T-helper 2 cell treated with Interferon-gamma antibody and Interleukin-4, amounts not matched to agents 100 ng/mL and 5 ng/mL, for 36 hours (primary cell): ENCODE results near the gene MOV10L1. TPM values are rescaled to one million over a fixed set of nuclear protein-coding genes. Genes with fewer than 3 reads are reported as not detected.

Source experiments
- intact Hi-C: fragments of 100-400 bp; cut with micrococcal nuclease; formaldehyde crosslinking; loops from one replicate; pipeline ENCODE4 v1.15.1; 2023
- total RNA-seq: library from RNA; stranded (reverse); gene quantifications from 2 replicates; pipeline ENCODE4 v1.2.3, GENCODE V29; 2022

MOV10L1 gene
- not detected in 2 replicates for total RNA-seq

DNA sequence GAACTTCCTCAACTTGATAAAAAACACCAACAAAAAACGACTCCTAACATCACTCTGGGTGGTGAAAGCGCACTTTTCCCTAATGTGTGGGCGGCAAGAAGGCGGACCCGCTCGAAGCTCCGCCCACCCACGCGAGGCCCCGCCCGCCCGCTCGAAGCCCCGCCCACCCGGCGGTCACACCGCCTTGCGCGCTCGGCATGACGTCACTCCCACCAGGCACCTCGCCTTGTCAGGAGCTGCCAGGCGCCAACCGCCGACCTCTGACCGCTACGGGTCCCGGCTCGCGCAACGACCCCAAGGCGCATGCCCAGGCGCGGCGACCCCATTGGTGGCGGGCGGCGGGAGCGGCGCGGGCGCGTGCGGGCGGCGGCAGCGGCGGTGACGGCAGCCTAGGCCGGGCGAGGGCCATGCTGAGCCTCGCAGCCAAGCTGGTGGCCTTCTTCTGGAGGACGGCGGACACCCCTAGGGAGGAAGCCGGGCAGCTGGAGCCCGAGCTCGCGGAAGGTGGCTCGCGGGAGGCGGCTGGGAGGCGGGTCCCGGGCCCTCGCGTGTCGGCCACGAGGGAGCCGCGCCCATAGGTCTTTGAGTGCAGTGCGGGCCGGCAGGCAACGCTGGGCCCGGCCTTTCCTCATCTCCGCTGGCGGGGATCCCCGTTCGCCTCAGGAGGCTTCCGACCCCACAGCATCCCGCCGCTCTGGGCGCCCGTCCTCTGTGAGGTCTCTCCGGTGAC, at the start of gene MOV10L1:
Gene MOV10L1, plus strand, starts transcription at position 325 of the 730 bp plus-strand sequence. Its CDS starts 83 bp downstream, at position 408.
- intact Hi-C loops: no loop called here

DNA sequence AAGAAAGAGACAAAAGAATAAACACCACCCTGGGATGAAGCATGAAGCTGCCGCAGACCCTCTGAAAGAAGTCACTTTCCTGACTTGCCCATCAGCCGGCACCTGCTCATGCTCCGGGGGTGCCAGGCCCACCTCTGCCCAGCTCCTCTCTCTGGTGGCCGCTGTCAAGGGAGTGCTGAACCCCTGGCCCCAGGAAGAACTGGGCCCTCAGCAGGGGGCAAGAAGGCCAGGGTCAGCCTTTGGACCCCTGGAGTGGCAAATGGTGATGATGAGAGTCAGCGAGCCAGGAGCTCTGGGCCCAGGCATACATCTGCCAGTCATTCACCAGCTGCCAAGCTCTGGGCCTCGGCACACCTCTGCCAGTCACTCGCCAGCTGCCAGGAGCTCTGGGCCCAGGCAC, 49.1 kb upstream of the MOV10L1 start:
- intact Hi-C loops: no loop called here

DNA sequence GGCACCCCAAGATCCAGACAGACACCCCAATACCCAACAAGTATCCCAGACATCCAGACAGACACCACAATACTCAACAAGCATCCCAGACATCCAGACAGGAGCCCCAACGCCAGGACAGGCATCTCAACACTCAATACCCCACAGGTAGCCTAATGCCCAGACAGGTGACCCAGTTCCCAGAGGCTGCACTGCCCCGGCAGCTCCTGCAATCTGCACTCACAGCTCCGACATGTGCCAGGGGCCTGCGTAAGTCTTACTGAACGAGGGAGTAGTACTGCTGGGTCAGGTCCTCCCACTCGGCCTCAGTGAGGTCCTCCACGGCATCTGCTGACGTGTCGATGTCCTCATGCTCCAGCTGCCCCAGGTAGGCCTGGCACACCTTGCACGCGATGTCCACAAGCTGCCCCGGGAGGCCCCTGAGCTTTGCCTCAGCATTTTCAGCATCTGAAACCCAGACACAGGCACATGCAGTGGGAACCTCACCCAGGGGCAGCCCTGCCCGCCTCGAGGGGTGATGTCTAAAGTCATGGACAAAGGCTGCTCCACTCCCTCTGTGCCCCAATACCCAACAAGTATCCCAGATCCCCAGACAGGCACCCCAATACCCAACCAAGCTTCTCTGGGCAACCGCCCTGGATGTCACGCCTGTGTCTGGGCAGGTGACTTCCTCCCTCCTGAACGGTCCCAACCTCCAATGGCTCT, 48.3 kb upstream of the MOV10L1 start:
- intact Hi-C loops: no loop called here

DNA sequence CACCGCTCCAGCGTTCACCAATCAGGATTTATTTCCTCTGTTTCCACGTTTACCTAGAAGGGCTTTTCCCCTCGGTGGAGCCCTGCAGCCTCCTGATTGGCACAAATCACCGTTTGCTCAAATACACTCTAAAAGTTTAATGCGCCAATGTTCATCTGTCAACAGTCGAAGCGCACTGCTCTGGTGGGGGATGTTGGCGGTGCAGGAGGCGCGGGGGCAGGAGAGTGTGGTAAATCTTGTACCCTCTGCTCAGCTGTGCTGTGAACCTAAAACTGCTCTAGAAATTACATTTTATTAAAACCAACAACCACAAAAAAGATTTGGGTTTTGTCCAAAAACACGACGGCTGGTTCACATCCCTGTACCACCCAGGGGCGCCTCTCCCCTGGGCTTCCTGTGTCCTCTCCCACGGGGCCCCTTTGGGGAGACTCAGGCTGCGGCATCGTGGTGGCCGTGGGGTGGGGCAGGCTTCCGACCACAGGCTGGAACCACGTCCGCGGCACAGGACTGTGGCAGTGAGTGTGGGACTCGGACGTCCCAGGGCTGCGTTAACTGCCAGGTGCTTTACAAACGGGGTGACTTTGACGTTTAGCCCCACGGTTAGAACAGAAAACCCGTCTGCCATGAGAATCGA, 45.2 kb upstream of the MOV10L1 start:
- intact Hi-C loops: no loop called here

DNA sequence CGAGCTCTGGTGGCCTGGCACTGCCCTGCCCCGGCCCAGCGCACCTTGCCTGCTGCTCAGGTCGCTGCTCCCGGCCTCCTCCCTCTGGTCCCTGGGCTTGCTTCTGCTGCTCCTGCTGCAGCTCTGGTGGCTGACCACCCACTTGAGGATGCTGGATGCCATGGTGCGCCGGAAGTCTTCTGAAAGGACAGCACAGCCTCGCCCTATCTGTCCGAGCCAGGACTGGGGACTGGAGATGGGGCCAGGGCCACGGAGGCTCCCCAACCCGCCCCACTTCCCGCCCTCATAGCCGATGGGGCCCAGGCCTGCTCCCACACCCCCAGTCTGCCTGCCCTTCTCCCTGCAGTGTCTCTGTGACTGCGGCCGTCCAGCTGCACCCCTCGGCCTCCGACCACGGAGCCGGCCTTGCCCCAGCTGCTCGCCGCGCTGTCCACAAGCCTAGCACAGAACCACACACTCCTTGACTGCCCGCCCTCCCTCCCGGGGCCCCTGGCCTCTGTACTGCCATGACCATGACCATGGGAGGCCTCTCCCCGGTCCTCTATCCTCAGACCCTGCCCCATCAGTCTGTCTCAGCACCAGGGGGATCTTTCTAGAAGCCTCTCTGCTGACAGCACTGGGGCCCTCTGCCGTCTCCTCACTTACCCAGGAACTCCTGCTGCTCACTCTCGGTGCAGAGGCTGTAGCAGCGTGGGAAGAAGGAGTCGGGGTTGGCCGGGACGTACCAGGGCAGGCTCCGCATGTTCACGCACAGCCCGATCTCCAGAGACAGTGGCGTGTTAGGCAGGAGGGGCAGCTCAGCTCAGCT, 44.4 kb upstream of the MOV10L1 start:
- intact Hi-C loops: no loop called here

DNA sequence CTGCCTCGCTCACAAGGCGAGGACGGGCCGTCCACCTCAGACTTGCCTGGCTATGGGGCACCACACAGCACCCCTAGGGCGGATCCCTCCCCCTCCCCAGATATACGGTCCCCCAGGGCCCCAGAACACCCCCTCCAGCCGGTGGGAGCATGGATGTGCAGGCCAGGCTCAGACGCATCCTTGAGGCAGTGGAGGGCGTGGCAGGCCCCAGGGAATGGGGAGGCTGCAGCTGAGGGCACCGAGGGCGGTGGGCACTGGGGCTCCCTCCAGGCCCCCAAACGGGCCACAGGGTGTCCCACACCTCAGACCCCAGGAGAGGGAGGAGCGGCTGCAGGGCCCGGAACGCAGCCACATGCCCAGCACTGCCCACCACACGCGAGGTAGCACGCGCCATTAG, 43.8 kb upstream of the MOV10L1 start:
- intact Hi-C loops: no loop called here

DNA sequence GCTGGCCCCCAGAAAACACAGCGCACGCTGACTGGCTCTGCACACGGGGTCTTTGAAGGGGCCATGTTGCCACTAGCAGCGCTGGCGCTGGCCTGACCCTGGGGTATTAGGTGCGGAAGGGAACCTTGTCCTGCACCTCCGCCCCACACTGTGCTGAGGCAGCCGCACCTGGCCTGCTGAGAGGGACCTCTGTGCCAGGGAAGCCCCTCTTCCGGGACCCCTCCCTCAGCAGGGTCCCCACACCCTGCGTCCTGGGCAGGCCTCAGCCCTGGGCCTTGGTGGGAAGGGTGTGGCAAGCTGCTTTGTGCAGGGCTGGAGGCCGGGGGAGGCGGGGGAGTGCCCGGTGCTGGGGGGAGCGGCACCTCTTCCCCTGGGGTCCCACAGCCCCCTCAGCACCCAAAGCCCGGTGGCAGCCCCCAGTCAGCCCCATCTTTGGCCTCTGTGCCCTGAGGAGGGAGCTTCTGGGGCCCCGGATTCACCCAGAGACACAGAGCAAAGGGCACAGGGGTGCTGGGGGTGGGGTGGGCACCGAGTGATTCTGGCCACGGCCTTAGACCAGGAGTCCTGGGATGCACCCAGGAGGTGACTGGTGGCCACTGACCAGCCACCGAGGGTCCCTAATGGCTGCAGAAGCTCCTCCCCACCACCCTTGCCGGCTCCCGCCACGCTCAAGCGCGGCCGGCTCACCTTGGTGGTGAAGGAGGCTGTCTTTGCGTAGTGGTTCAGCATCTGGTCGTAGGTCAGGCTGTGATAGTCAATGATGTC, 43.1 kb upstream of the MOV10L1 start:
- intact Hi-C loops: no loop called here

DNA sequence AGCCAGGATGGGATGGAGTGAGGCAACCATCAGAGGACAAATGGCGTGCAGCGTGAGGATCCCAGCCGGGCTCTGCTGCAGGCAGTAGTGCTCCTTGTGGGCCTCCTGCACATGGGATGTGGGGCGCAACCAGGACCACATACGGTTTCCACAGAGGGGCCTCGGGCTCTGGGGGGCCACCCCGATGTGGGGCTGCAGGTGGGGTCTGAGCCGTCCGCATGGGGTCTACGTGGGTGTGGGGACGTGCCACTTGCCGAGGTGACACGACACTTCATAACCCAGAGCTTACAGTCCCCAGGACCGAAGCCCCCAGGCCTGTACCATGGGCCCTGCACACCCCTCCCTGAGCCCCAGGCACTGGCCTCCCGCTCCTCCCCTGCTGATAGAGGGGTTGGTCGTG, 42.5 kb upstream of the MOV10L1 start:
- intact Hi-C loops: no loop called here

DNA sequence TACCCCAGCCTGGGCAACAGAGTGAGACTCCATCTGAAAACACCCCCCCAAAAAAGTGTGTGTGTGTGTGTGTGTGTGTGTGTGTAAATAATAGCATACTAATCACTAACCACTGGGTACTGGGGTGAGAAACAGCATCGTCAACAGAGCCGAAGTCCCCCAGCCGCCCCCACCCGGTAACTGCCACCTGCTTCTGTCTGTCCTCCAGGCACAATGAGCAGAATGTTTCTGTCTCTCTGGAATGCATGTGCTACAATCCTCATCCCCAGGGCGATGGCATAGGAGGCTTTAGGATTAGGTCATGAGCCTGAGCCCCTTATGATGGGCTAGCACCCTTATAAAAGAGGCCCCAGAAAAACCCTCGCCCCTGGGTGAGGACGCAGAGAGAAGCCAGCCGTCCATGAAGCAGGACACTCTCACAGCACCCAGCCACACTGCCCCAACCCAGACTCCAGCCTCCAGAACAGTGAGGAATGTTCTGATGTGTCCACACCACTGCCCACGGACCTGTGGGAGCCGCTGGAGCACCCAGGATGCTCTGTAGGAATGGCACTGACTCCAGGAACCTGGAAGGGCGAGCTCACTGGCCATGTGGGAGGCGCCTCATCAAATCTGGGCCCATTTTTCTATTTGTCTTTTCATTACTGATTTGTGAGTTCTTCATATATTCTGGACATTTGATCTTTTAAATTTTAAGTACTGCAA, 41.6 kb upstream of the MOV10L1 start:
- intact Hi-C loops: no loop called here

DNA sequence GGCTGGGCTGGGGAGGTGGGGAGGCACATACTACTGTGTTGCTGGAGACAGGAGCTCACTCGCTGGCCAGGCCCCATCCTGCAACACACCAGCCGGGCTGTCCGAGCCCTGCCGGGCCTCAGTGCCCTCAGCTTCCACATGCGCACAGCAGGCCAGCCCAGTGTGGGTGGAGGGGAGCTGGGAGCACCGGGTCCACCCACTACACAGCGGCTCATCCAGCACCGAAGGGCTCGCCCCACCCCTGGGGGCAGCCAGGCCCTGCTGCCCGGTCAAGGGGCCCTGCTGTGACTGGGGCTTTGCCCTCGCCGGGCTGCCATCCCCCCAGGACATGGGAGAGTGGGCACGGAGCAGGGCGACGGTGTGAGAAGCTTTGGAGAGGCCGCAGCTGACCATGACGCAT, 41.0 kb upstream of the MOV10L1 start:
- intact Hi-C loops: no loop called here

DNA sequence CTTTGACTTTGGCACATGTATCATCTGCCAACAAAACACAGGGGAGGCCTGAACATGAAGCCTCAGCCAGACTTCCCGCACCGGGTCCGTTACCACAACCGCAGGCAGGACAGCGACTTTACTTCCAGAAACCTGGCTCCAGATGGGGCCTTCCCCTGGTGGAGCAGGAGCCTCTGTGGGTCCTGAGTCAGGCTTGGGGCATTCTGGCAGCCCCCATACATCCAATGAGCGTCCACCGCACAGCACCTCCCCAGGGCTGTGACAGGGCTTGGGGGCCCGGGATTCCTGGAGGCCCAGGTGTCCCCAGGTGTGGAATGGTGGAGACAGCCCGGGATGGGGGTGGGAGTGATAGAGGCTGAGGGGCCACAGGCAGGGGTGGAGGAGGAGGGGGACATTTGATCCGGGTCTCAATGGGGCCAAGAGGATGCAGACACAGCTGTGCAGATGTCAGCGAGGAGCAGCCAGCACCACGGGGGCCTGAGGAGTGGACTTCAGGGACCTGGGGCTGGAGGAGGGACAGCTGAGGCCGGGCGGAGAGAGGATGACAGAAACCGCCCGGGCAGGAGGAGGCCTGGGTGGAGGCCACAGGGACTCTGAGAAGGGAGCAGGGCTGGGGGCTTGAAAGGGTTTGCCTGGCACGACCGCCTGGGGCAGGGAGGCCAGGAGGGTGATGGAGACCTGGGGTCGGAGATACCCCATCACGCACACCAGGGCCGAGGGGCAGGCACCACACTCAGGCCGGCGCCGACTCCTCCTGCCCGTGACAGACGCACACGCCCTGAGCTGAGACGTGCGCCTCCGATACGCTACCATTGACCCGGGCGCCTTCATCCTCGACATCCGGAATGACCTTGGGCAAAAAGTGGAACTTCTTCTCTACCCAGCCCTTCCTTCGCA, 40.3 kb upstream of the MOV10L1 start:
- intact Hi-C loops: no loop called here

DNA sequence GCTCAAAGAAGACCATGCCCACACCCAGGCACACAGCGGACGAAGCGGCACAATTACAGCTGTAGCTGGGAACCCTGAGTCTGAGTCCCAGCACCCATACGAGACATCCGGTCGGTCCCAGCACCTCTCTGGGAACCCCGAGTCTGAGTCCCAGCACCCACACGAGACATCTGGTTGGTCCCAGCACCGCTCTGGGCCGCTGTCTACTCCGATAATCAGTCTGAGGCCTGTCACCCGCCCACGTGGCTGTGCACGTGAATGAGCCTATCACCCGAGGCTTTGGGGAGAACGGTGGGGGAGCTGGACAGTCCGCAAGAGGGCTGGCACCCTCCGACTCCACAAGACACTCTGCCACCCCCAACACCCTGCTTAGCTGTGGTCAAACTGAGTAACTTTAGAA, 37.9 kb upstream of the MOV10L1 start:
- intact Hi-C loops: no loop called here

DNA sequence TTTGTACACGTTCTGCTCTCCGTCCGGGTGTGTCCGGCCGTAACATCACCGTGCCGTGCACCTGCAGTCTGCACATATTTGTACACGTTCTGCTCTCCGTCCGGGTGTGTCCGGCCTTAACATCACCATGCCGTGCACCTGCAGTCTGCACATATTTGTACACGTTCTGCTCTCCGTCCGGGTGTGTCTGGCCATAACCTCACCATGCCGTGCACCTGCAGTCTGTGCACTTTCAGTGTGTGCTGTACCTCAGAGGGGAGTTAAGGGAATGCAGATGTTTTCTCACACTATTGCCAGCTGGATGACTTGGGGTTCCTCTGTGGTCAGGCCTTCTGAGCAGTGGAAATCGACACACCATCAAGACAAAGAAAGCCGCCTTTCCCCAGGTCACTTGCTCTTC, 35.9 kb upstream of the MOV10L1 start:
- intact Hi-C loops: no loop called here

DNA sequence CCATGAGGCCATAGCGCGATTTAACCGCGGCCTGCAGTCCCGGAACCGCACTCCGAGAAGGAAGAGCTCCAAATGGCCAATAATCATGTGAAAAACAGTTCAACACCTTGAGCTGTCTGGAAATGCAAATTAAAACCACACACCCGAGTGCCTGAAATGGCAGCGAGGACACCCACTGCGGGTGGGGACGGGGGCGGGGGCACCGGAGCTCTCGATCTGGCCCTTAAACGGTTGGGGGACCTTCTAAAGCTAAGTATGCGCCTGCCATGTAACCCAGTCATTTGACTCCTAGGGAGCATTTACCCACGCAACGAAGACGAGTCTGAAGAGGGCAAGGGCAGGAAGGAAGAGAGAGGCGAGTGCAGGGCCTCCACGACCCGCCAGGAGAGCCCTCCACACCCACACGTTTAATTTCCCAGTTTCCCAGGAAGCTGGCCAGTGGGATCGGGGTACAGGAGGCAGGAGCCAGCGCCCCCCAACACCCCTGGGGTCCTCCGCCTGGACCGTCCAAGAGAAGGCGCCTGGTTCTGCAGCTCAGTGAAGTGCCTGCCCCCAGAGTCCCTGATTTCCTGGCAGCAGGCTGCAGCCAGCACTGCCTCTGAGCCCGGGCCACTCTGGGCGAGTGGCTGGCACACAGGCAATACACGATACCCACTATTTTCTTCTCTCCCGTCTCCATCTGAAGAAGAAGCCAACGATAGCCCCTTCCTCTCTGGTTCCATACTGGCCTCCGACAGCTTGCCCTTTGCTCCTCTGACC, 33.4 kb upstream of the MOV10L1 start:
- intact Hi-C loops: no loop called here

DNA sequence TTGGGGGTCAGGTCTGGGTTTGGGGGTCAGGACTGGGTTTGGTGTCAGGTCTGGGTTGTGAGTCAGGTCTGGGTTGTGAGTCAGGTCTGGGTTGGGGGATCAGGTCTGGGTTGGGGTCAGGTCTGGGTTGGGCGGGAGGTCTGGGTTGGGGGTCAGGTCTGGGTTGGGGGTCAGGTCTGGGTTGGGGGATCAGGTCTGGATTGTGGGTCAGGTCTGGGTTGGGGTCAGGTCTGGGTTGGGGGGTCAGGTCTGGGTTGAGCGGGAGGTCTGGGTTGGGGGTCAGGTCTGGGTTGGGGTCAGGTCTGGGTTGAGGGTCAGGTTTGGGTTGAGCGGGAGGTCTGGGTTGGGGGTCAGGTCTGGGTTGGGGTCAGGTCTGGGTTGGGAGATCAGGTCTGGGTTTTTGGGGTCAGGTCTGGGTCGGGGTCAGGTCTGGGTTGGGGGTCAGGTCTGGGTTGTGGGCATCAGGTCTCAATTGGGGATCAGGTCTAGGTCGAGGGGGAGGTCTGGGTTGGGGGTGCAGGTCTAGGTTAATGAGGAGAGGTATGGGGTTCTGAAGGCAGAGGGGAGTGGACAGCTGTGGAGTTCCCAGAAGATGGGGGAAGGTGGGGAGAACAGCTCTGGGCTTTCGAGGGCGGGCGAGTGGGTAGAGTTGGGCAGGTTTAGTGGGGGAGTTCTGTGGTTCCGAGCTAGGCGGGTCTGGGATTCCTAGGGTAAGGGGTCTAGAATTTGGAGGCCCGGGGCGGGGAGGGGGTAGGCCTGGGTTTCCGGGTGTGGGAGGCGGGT, 32.3 kb upstream of the MOV10L1 start:
- intact Hi-C loops: no loop called here

DNA sequence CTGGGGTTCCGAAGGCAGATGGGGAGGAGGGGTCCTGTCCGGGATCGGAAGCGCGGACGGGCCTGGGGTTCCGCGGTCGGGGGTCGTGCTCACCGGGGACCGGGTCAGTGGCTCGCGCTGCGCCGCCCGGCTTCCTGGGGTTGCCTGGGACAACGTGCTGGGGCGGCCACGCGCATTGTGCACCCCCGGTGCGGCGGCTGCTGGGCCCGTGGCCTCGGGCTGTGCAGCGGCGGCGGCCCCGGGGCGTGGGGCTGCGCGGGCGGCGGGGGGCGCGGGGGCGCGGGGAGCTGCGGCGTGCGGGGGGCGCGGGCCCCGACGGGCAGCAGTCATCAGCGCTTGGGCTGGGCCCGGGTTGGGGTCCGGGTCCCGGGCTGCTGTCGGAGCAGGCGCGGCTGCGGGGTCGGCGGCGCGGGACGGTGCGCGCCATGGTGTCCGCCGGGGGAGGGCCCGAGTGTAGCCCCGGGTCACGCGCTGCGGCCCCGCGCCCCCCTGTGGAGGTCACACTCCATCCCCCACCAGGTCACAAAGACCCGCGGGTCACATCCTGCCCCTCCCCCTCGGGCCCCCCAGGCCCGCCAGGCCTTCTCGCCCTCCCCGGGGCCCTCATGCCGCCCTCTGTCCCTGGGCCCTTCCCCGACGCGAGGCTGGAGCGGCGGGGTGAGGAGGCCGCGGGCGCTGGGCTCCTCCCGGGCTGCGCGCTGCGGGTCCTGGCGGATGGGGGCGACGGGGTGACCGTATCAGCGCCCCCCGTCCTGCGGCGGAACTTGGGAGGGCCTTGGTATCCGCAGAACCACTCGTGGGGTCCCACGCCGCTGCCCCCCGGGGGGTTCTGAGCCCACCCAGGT, 31.5 kb upstream of the MOV10L1 start, which contains the start of gene TTLL8:
Gene TTLL8, minus strand, starts transcription at position 238 of the 845 bp plus-strand sequence.
- intact Hi-C loops: no loop called here
